NOMO-1 treated with dmso at 0.1 percent for 144 hours (cell line): ENCODE results near the gene SIX2.
"Not testable (repeated sequence)": the region's sequence is repeated elsewhere in the genome, so short reads cannot be mapped to it uniquely, and the experiment has no call there.

Source experiments
- DNase-seq: peaks from one replicate; lab custom pipeline; 2025; ENCODE audit not compliant: unreplicated experiment; lab: John Stamatoyannopoulos, UW

Gene SIX2

GRCh38 chr2:45009303-45009927 lies at the start of gene SIX2:
Gene SIX2, minus strand, starts transcription at chr2:45009452. Its CDS starts 342 bp downstream, at chr2:45009110.
- no peak for DNase-seq

DNA sequence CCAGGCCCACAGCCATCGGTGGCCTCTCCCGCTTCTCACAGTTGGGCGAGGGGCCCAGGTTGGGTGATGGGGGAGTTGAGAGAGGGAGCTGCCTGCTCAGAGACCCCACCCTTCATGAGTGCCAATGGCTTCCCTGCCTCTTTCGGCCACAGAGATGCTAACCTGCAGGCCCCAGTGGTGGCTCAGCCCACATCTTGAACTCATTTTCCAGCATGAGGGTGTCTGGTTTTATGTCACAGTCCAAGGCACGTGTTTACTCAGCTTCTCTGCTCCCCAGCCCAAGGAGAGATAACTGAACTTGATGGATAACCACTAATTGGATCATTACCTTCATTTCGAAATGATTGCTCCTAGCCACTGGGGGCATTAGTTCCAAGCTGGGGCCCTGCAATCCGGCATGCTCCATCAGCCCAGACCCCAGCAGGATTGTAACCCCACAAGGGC lies 45.9 kb upstream of the SIX2 start:
- DNase-seq, result peak; percentile 1

DNA sequence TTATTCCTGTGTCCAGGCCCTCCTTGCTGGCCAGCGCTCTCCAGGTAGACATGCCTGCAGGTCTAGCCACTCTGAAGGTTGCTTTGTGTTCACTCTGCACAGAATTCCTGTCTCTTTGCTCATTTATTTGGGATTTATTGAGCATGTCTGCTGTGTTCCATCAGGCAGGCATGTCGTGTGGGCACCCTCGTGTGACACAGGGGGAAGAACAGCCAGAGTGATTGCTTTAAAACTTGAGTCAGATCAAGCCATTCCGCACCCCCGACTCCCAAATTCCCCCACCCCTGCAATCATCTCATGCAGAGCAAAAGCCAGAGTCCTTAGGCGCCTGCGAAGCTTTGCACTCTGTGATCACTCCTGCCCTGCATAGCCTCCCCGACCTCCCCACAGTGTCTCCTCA lies 44.7 kb upstream of the SIX2 start:
- DNase-seq, result no peak

DNA sequence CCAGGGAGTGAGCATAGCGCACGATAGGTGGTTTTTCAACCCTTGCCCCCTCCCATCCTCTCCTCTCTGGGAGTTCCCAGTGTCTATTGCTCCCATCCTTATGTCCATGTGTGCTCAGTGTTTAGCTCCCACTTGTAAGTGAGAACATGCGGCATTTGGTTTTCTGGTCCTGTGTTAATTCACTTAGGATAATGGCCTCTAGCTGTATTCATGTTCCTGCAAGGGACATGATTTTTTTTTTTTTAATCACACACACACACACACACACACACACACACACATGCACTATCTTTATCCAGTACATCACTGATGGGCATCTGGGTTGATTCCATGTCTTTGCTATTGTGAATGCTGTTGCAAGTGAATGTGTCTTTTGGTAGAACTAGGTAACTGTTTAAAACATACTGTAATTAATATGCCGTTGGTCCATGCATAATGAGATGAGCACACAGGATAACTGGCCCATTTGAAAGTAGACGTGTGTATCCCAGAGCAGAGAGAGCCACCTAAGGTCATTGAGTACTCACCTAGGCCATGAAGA lies 43.2 kb upstream of the SIX2 start:
- DNase-seq, result no peak

DNA sequence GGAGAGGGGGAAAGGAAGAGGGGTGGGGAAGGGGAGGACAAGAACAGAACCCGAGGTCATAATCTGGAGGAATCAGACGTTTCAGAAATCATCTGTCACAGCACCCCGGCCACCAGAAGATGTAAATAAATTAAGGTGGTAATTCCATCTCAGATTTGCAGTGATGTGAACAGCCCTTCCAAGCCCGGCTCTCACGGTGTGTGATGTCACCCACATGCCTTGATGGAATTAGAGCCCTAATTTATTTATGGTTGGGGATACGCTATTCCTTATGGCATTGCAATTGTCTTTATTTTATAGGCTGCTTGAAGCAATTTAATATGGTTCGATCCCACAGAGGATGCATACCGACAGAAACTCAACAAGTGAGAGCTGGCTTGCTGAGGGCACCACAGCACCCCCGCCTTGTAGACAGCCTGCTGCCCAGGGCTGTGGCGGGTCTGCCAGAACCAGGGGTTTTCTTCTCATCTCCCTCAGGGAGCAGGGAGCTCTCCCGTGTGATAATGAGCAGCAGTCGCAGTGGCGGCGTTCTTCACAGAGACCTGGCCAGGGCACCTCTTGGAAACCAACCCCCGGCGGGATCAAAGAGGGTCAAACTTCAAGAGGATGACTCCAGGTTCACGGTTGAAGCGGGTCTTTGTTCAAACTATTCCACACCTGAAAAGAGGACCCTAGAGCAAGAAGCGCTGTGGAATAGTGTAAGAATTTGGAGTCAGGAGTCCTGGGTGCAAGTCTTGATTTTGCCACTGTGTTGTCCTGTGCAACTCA lies 40.5 kb upstream of the SIX2 start:
- no peak for DNase-seq

DNA sequence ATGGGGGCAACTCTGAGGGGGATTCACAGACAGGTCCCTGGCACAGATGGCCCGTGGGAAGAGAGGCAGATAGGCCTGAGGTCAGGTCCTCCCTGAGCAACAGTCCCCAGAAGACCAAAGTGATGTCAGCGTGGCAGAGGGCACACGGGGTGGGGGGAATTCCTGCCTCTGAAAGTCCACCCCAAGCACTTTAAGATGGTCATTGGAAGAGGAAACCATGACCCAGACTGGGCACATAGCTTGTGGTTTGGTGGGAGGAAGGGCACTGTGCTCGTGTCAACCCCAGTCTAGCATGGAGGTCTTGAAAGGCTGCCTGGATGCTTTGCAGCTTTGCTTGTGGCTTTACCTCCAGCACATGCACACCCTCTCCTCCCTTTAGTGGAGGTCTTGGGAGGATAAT lies 38.0 kb upstream of the SIX2 start:
- DNase-seq, result no peak

DNA sequence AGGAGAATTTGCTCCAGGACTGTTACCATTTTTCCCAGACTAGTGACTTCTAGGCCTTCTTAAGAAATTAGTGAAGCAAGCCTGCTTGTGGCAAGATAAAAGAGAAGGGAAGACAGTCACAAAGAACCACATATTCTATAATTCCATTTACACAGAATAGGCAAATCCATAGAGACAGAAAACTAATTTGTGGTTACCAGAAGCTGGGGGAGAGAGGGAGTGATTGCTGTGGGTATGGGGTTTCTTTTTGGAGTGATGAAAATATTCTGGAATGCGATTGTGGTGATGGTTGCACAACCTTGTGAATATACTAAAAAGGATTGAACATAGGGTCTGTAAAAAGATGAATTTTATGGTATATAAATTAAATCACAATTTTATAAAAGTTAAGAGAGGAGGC lies 37.5 kb upstream of the SIX2 start:
- DNase-seq, result no peak

GRCh38 chr2:45045706-45046105 lies 36.5 kb upstream of the SIX2 start:
- no peak for DNase-seq

DNA sequence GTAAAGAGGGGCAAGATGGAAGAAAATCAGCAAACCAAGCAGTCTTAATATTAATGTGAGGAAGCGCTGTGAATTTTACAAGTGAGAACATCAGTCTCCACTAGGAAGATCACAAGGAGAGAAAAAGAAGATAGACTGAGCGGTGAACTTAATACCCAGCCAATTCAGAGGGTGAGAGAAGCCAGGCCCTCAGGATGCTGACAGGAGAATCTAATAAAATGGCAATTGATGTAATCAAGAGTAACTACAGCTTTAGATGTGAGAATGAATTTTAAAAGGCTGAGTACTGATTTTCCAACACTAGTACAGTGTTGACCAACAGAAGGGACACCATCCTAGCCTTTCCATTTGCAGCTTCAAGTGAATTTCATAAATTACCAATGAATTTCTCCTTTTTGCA lies 35.7 kb upstream of the SIX2 start:
- no peak for DNase-seq

DNA sequence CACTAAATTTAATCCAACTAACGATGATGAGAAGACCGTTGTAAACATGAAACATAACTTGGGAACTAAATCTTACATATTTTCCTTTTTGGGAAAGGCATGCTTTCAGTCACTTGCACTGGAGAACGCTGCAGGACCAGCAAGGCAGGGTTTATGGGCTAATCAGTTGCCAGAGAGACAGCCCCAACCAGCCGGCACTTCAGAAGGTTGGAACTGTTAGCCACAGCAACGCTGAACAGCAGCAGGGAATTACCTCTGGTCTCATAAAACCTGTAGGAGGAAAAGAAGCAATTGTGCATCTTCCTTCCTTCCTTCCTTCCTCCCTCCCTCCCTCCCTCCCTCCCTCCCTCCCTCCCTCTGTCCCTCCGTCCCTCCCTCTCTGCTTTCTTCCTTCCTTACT lies 33.9 kb upstream of the SIX2 start:
- no peak for DNase-seq

DNA sequence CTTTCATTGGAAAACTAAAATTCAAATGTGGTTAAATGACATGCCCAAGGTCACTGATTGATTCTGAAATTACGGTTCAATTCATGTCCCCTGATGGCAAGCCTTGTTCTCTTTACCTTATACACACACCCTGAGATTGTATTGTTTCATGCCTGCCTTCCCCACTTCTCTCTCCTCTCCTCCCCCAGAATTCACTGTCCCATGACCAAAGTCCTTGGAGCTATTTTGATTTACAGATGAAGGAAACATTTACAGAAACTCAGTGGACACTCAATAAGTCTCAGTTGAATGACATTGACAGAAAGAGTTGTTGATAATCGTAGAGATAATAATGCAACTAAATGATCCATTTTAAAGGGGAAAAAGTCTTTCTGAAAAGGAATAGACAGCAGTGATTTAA lies 33.1 kb upstream of the SIX2 start:
- no peak for DNase-seq

- no peak for DNase-seq
Measured at GRCh38 chr2:45040786-45041185, 31.5 kb upstream of the SIX2 start.

- DNase-seq, result not testable (repeated sequence)
Measured at GRCh38 chr2:45039804-45040203, 30.6 kb upstream of the SIX2 start.

- not testable (repeated sequence) for DNase-seq
Measured at GRCh38 chr2:45038861-45039260, 29.6 kb upstream of the SIX2 start.

DNA sequence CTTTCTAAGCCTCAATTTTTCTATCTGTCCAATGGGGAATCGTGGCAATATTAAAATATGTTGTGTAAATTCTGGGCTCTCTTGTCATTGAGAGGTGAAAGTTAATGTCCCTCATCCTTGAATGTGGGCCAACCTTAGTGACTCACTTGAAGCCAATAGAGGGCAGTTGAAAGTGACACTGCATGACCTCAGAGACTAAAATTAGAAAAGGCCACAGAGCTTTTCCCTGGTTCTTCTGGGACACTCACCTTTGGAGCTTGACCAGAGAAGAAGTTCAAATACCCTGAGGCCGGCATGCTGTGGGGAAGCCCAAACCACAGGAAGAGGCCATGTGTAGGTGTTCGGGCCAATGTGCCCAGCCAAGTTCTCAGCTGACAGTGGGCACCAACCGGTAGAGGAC lies 24.1 kb upstream of the SIX2 start:
- no peak for DNase-seq

- no peak for DNase-seq
Measured at GRCh38 chr2:45031028-45031427, 21.8 kb upstream of the SIX2 start.

- no peak for DNase-seq
Measured at GRCh38 chr2:45030553-45030952, 21.3 kb upstream of the SIX2 start.

- DNase-seq, result no peak
Measured at GRCh38 chr2:45029215-45029614, 20.0 kb upstream of the SIX2 start.

- no peak for DNase-seq
Measured at GRCh38 chr2:45028276-45028675, 19.0 kb upstream of the SIX2 start.

DNA sequence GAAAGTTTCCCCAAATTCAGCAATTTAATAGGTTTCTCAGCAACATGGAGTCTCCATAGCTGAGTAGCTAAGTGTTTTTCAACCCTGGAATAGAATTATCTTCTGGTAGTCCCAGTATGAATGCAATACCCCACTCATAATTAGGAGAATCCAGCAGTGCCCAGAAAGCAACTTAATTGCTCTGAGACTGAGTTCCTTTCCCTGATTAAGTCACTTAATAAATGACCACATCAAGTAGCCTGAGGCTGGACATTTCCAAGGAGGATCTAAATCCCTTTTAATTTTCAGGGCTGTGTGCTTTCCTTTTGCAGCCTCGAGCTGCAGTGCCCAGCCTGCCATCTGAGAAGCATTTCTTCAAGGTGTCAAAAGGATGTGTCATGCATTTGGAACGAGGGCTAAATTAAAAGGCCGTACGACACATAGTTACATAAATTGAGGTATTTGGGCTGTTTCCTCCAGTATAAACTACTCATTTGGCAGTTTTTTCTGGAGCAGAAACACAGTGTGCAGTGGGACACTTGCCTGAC lies 17.7 kb upstream of the SIX2 start:
- DNase-seq, result no peak

DNA sequence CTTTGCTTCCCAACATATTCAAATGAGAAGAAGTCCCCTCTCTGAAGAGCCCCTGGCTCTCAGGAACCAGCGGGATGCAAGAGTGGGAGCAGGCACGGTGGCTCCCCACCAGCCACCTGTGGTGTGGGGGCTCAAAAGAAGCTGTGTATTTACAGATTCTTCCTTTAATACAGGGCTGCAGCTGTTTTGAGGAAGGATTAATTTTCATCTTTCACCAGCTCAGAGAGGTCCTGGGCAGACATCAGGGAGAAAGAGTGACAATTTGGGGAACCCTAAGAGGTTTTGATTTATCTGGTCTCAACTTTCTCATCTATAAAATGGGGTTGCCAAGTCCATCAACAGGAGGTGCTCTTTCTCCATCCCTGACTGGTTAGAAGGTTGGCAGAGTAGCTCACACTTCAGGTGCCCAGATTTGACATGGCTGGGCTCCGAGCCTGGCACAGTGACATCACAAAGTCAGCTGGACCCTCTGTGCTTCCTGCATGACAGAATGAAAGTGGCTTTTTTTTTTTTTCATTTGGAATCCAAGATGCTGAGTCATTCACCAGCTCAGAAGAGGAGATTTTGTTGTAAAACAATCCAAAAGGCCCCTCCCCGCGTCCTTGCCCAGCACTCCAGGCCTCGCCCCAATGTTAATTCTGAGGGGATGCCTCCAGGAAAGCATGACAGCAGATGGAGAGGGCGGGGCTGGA lies 15.5 kb upstream of the SIX2 start:
- no peak for DNase-seq

- no peak for DNase-seq
Measured at GRCh38 chr2:45024097-45024496, 14.8 kb upstream of the SIX2 start.
